ENCODE measurements around the gene AKAP13. TPM values are rescaled to one million over a fixed set of nuclear protein-coding genes. Genes with fewer than 3 reads are reported as not detected.

The AKAP13 gene
- total RNA-seq, 4 donors from 2014 or later, result 105 to 167 (median 129) TPM

- TF ChIP-seq POLR2A (IDR thresholded peaks at IDR 0.05), result no peak
- no peak for TF ChIP-seq CTCF (IDR thresholded peaks at IDR 0.05)
- DNase-seq (ENCODE audit: low spot score in 2 of 2), result no peak
- intact Hi-C loops (cut with DNase I; ENCODE audit: low total_unique reads), result no loop called here
- H3K4me3 ChIP-seq (ENCODE audit: low read depth, poor library complexity, severe bottlenecking), result no peak overlapping the region
- WGBS, 2 donors, result 53 to 65% methylated on average over 12 of the region's 12 CpGs
Measured at GRCh38 chr15:85788771-85789495, 408.5 kb downstream of the AKAP13 start.

- no peak overlapping the region for H3K4me3 ChIP-seq (ENCODE audit: low read depth, poor library complexity, severe bottlenecking)
- TF ChIP-seq CTCF (IDR thresholded peaks at IDR 0.05) (no peak), POLR2A (IDR thresholded peaks at IDR 0.05) (no peak)
- intact Hi-C loops (cut with DNase I; ENCODE audit: low total_unique reads), result no loop called here
- DNase-seq (ENCODE audit: low spot score in 2 of 2), result no peak
- WGBS, 2 donors, result 80 to 81% methylated on average over 7 of the region's 7 CpGs
Measured at GRCh38 chr15:85789496-85789875, 409.1 kb downstream of the AKAP13 start.

GRCh38 chr15:85792102-85792731, 411.8 kb downstream of the AKAP13 start:
- 94% methylated on average over 4 of the region's 4 CpGs for WGBS, 2 donors
- TF ChIP-seq POLR2A (IDR thresholded peaks at IDR 0.05), result no peak
- TF ChIP-seq CTCF (IDR thresholded peaks at IDR 0.05), result no peak
- intact Hi-C loops (cut with DNase I; ENCODE audit: low total_unique reads), result no loop called here
- H3K4me3 ChIP-seq (ENCODE audit: low read depth, poor library complexity, severe bottlenecking), result no peak overlapping the region
- no peak for DNase-seq (ENCODE audit: low spot score in 2 of 2)

GRCh38 chr15:85792912-85793590, 412.6 kb downstream of the AKAP13 start:
- no peak for DNase-seq (ENCODE audit: low spot score in 2 of 2)
- TF ChIP-seq POLR2A (IDR thresholded peaks at IDR 0.05) (no peak), CTCF (IDR thresholded peaks at IDR 0.05) (no peak)
- H3K4me3 ChIP-seq (ENCODE audit: low read depth, poor library complexity, severe bottlenecking), result no peak overlapping the region
- intact Hi-C loops (cut with DNase I; ENCODE audit: low total_unique reads), result no loop called here
- 54 to 66% methylated on average over 14 of the region's 14 CpGs for WGBS, 2 donors

- intact Hi-C loops (cut with DNase I; ENCODE audit: low total_unique reads), result no loop called here
- TF ChIP-seq CTCF (IDR thresholded peaks at IDR 0.05) (no peak), POLR2A (IDR thresholded peaks at IDR 0.05) (no peak)
- 1 to 3% methylated on average over 48 to 56 of the region's 56 CpGs for WGBS, 2 donors
- DNase-seq (ENCODE audit: low spot score in 2 of 2), result peak in 1 of 2 donors; percentile 88
- peak overlapping the region; percentile 79 for H3K4me3 ChIP-seq (ENCODE audit: low read depth, poor library complexity, severe bottlenecking)
Measured at GRCh38 chr15:85793641-85794597, 413.5 kb downstream of the AKAP13 start.
